Central memory CD4-positive, alpha-beta T cell (primary cell): ENCODE data around the gene KDM6A.
"Not testable (repeated sequence)": the region's sequence is repeated elsewhere in the genome, so short reads cannot be mapped to it uniquely, and the experiment has no call there.

Experiments
- DNase-seq: peaks from one replicate; pipeline ENCODE4 v3.0.0; 2022

The KDM6A gene

GRCh38 chrX:44890247-44890646 lies 17.3 kb downstream of the KDM6A start:
- no peak for DNase-seq

- DNase-seq, result not testable (repeated sequence)
Observed at GRCh38 chrX:44890687-44891086, 17.7 kb downstream of the KDM6A start.

- DNase-seq, result no peak
Observed at GRCh38 chrX:44891642-44892041, 18.7 kb downstream of the KDM6A start.

GRCh38 chrX:44896876-44897186 lies 23.8 kb downstream of the KDM6A start:
- no peak for DNase-seq

- DNase-seq, result no peak
Observed at GRCh38 chrX:44897539-44897938, 24.6 kb downstream of the KDM6A start.

GRCh38 chrX:44898411-44899221 lies 25.6 kb downstream of the KDM6A start:
- DNase-seq, result no peak

GRCh38 chrX:44899946-44900345 lies 27.0 kb downstream of the KDM6A start:
- no peak for DNase-seq

GRCh38 chrX:44903107-44903506 lies 30.1 kb downstream of the KDM6A start:
- no peak for DNase-seq

- no peak for DNase-seq
Observed at GRCh38 chrX:44903830-44904530, 31.0 kb downstream of the KDM6A start.

- DNase-seq, result no peak
Observed at GRCh38 chrX:44904542-44905115, 31.6 kb downstream of the KDM6A start.

GRCh38 chrX:44906041-44906440 lies 33.1 kb downstream of the KDM6A start:
- DNase-seq, result no peak

GRCh38 chrX:44906542-44906941 lies 33.6 kb downstream of the KDM6A start:
- no peak for DNase-seq

- DNase-seq, result no peak
Observed at GRCh38 chrX:44908153-44908552, 35.2 kb downstream of the KDM6A start.

- DNase-seq, result no peak
Observed at GRCh38 chrX:44908827-44909226, 35.8 kb downstream of the KDM6A start.

- DNase-seq, result not testable (repeated sequence)
Observed at GRCh38 chrX:44910508-44910907, 37.5 kb downstream of the KDM6A start.

- DNase-seq, result not testable (repeated sequence)
Observed at GRCh38 chrX:44911074-44911600, 38.1 kb downstream of the KDM6A start.

- no peak for DNase-seq
Observed at GRCh38 chrX:44913656-44914531, 40.9 kb downstream of the KDM6A start.

GRCh38 chrX:44914532-44915198 lies 41.7 kb downstream of the KDM6A start:
- no peak for DNase-seq

- DNase-seq, result no peak
Observed at GRCh38 chrX:44915361-44915868, 42.4 kb downstream of the KDM6A start.

GRCh38 chrX:44918722-44919121 lies 45.7 kb downstream of the KDM6A start:
- no peak for DNase-seq

- peak; percentile 9 for DNase-seq
Observed at GRCh38 chrX:44922980-44923379, 50.0 kb downstream of the KDM6A start.

GRCh38 chrX:44927398-44927797 lies 54.4 kb downstream of the KDM6A start:
- no peak for DNase-seq
